K562 (cell line): ENCODE data around the gene MLLT11. TPM values are rescaled to one million over a fixed set of nuclear protein-coding genes. Genes with fewer than 3 reads are reported as not detected.
A peak's percentile ranks its signal among the peaks of the same experiment; 100 is the strongest.

ENCODE experiments used
- CREB1 ChIP-seq, 2 experiments: sonication (generic) in 1 of 2; formaldehyde crosslinking in 1 of 2; IDR thresholded peaks; 2 replicates each; pipeline versions ENCODE4 v1.6.1 to v1.8.0; 2012 to 2022; ENCODE audit warnings: inconsistent platforms in 1 of 2, mild to moderate bottlenecking in 1 of 2, missing genetic modification reagents in 1 of 2, moderate library complexity in 1 of 2
- DEAF1 ChIP-seq: fragments of 450-650 bp; formaldehyde crosslinking; IDR thresholded peaks from 2 replicates; pipeline ENCODE4 v1.4.0; 2020; ENCODE audit warnings: mild to moderate bottlenecking, moderate library complexity
- ELF1 ChIP-seq: fragments of 200-800 bp; sonication (Bioruptor generic); IDR thresholded peaks from 2 replicates; pipeline ENCODE4 v1.6.1; 2016; ENCODE audit warnings: missing genetic modification characterization, missing compliant biosample characterization
- GTF2F1 ChIP-seq: IDR thresholded peaks from 2 replicates; pipeline ENCODE4 v1.6.1; 2011; ENCODE audit warnings: low read depth, low read length, improper control_type of control experiment
- HIVEP1 ChIP-seq: fragments of 250-450 bp; sonication (Bioruptor Pico); IDR thresholded peaks from 2 replicates; pipeline ENCODE4 v1.4.0; 2020; ENCODE audit warnings: mild to moderate bottlenecking
- RAD21 ChIP-seq, 2 experiments: fragments of 250-450 bp in 1 of 2; fragments of 450-650 bp in 1 of 2; sonication (Bioruptor Pico) in 1 of 2; formaldehyde crosslinking in 1 of 2; IDR thresholded peaks in 1 of 2; conservative IDR thresholded peaks in 1 of 2; 2 replicates each; pipeline versions ENCODE4 v1.4.0 to v1.8.0; 2020 to 2022; ENCODE audit warnings: mild to moderate bottlenecking in 2 of 2, moderate library complexity in 1 of 2
- RBFOX2 ChIP-seq: fragments of 200-400 bp; formaldehyde crosslinking; IDR thresholded peaks from 2 replicates; pipeline ENCODE4 v1.6.1; 2017; ENCODE audit warnings: low read depth, mild to moderate bottlenecking, low read length, moderate library complexity
- TARDBP ChIP-seq: fragments of 450-650 bp; IDR thresholded peaks from 2 replicates; pipeline ENCODE4 v1.6.1; 2016
- TBL1XR1 ChIP-seq, 2 experiments: IDR thresholded peaks; 2 replicates each; pipeline ENCODE4 v1.6.1; 2012; ENCODE audit warnings: improper control_type of control experiment in 2 of 2, low read length in 2 of 2, mild to moderate bottlenecking in 1 of 2
- TCF15 ChIP-seq: fragments of 250-450 bp; sonication (Bioruptor Pico); IDR thresholded peaks from 2 replicates; pipeline ENCODE4 v1.8.0; 2022; ENCODE audit warnings: moderate library complexity, mild to moderate bottlenecking, inconsistent platforms
- ZBTB40 ChIP-seq, 2 experiments: fragments of 450-650 bp in 1 of 2; sonication (generic) in 1 of 2; formaldehyde crosslinking in 1 of 2; IDR thresholded peaks; 2 replicates each; pipeline versions ENCODE4 v1.7.1 to v1.9.0; 2016 to 2022; ENCODE audit warnings: inconsistent platforms in 1 of 2, mild to moderate bottlenecking in 1 of 2, missing genetic modification reagents in 1 of 2
- polyA plus RNA-seq, 8 experiments: library from polyadenylated mRNA; depleted of rRNA in 4 of 8; stranded (reverse) in 5 of 8; unstranded in 3 of 8; fragments of >200 nt; fragmentation: Nextera tagmentation in 2 of 8; fragmentation: Illumina TruSeq in 1 of 8; extraction: Ambion mirVana in 2 of 8; extraction: Trizol in 1 of 8; gene quantifications; 2 replicates each; pipeline versions ENCODE4 v1.2.1 to v1.2.3, GENCODE V29; 2011 to 2014; ENCODE audit warnings: inconsistent platforms in 1 of 8, missing spikeins in 1 of 8
- total RNA-seq, 7 experiments: library from RNA; depleted of rRNA in 6 of 7; stranded (reverse); fragments of >200 nt in 6 of 7; fragmentation: Illumina TruSeq in 2 of 7; extraction: Trizol in 2 of 7; gene quantifications; 2 replicates each; pipeline versions ENCODE4 v1.2.1 to v1.2.3, GENCODE V29; 2011 to 2021; ENCODE audit warnings: low replicate concordance in 1 of 7
- TF ChIP-seq, protein P1 (sequence below): fragments of 450-650 bp; formaldehyde crosslinking; IDR thresholded peaks from 2 replicates; pipeline ENCODE4 v1.4.0; 2022; ENCODE audit warnings: missing genetic modification characterization

The MLLT11 gene
- total and polyA plus RNA-seq, 9 of the 15 experiments (the other 6 are each of a cell fraction or from before 2014, with no cell fraction given) = 12.1 to 91.0 (median 22.0) TPM

- TF ChIP-seq, protein P1, sequence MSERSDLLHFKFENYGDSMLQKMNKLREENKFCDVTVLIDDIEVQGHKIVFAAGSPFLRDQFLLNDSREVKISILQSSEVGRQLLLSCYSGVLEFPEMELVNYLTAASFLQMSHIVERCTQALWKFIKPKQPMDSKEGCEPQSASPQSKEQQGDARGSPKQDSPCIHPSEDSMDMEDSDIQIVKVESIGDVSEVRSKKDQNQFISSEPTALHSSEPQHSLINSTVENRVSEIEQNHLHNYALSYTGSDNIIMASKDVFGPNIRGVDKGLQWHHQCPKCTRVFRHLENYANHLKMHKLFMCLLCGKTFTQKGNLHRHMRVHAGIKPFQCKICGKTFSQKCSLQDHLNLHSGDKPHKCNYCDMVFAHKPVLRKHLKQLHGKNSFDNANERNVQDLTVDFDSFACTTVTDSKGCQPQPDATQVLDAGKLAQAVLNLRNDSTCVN (CRISPR knock-in tag) = no peak
- TF ChIP-seq ZBTB40 (IDR thresholded peaks at IDR 0.05) (peak; percentile 85), ZBTB40 (CRISPR knock-in tag; IDR thresholded peaks at IDR 0.05) (no peak), TCF15 (CRISPR knock-in tag) (no peak), RAD21 (CRISPR knock-in tag; conservative IDR thresholded peaks at IDR 0.05 in 1 of 2, IDR thresholded peaks at IDR 0.05 in 1 of 2) (peak; percentile 45 to 59), ELF1 (tag) (peak; percentile 83), GTF2F1 (0 out of 2 replicates have a peak, but pooled peaks have one; percentile 66), RBFOX2 (peak; percentile 97), TARDBP (no peak; the same call in 1 of the 2 replicates), TBL1XR1 (IDR thresholded peaks at IDR 0.05; ENCODE audit: low read length in 2 of 2) (peak in 1 of 2 experiments; percentile 86; a peak in 2 of 4 replicates), DEAF1 (CRISPR knock-in tag) (peak; percentile 48), HIVEP1 (CRISPR knock-in tag) (peak; percentile 21; the same call in 1 of the 2 replicates), CREB1 (IDR thresholded peaks at IDR 0.05) (0 out of 2 replicates have a peak, but pooled peaks have one; percentile 34), CREB1 (CRISPR knock-in tag; IDR thresholded peaks at IDR 0.05) (peak; percentile 56)
These were observed 839 bp upstream of the MLLT11 start, which contains the start of gene CDC42SE1 (continued) for GRCh38 chr1:151059109-151060006.
